Femur (tissue), 1 donor: ENCODE measurements around the gene KRABD2.
"Not testable (repeated sequence)": the region's sequence is repeated elsewhere in the genome, so short reads cannot be mapped to it uniquely, and the experiment has no call there.

Experiments used
- DNase-seq: peaks from one replicate; pipeline ENCODE4 v3.0.0-alpha.2; 2017

The KRABD2 gene

GRCh38 chr17:8360260-8360659 lies 16.2 kb downstream of the KRABD2 start:
- DNase-seq, result no peak

GRCh38 chr17:8359769-8360168 lies 16.7 kb downstream of the KRABD2 start:
- DNase-seq, result peak; percentile 54

GRCh38 chr17:8357910-8358309 lies 18.6 kb downstream of the KRABD2 start:
- no peak for DNase-seq

GRCh38 chr17:8354236-8354635 lies 22.3 kb downstream of the KRABD2 start:
- DNase-seq, result no peak

- DNase-seq, result no peak
Measured at GRCh38 chr17:8353736-8354135, 22.8 kb downstream of the KRABD2 start.

- DNase-seq, result no peak
Measured at GRCh38 chr17:8350339-8350738, 26.2 kb downstream of the KRABD2 start.

GRCh38 chr17:8347001-8347400 lies 29.5 kb downstream of the KRABD2 start:
- DNase-seq, result not testable (repeated sequence)

GRCh38 chr17:8345951-8346665 lies 30.4 kb downstream of the KRABD2 start:
- no peak for DNase-seq

GRCh38 chr17:8345052-8345690 lies 31.3 kb downstream of the KRABD2 start:
- DNase-seq, result no peak

- DNase-seq, result no peak
Measured at GRCh38 chr17:8341456-8341855, 35.0 kb downstream of the KRABD2 start.

GRCh38 chr17:8339540-8339939 lies 37.0 kb downstream of the KRABD2 start, which contains the start of gene ODF4:
Gene ODF4, plus strand, starts transcription at chr17:8339840. Its CDS starts 212 bp downstream, at chr17:8340052.
- DNase-seq, result no peak

GRCh38 chr17:8338753-8339140 lies 37.8 kb downstream of the KRABD2 start:
- no peak for DNase-seq

GRCh38 chr17:8337802-8338752 lies 38.4 kb downstream of the KRABD2 start:
- no peak for DNase-seq

- no peak for DNase-seq
Measured at GRCh38 chr17:8333281-8333680, 43.2 kb downstream of the KRABD2 start.

GRCh38 chr17:8332688-8333087 lies 43.8 kb downstream of the KRABD2 start:
- DNase-seq, result no peak

- no peak for DNase-seq
Measured at GRCh38 chr17:8332128-8332527, 44.4 kb downstream of the KRABD2 start.

- no peak for DNase-seq
Measured at GRCh38 chr17:8327303-8327649, 49.2 kb downstream of the KRABD2 start.
